GM21423 (cell line): ENCODE data around the gene LYPD6B.
A peak's percentile ranks its signal among the peaks of the same experiment; 100 is the strongest.

Experiments
- ATAC-seq: cut with Tn5 transposase; IDR thresholded peaks from one replicate; pipeline ENCODE4 v1.9.1; 2021; ENCODE audit warnings: mild to moderate bottlenecking, moderate library complexity; ENCODE audit not compliant: unreplicated experiment

LYPD6B gene

DNA sequence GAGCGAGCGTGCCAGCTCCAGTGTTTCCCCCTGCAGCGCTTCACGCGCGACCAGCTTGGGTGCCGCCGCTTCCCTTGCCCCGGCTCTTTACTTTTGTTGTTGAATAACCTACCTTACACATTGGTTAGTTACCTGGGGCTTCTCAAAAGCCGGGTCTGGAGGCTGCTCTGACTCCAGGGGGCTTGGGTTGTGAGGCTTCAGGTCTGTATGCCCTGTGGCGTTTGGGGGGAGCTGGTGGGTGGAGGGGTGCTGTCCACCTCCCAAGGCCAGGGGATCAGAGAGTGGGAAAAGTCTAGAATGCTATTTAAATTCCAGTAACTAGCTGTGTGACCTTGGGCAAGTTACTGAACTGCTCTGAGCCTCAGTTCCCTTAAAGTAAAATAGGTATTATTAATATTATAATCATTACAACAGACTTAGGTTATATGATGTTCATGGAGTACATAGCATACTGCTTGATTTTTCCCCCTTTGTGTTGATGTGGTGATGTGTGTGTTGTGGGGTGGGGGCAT is 770 bp downstream of the LYPD6B start:
- no peak for ATAC-seq

DNA sequence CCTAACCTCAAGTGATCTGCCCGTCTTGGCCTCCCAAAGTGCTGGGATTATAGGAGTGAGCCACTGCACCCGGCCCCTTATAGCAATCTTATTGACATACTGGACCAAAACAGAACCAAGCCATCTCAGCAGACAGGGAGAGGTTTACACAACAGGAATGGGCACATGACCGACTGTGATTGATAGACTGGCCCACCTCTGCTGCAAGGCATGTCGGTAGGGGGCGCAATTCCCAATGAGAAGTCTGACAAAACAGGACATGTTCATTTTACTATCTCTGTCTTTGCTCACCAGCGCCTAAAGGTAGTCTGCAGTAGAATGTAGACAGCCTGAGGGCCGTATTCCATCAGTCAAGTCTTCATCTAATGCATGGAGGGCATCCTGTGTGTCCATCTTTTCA is 2.0 kb downstream of the LYPD6B start:
- ATAC-seq: peak; percentile 38

DNA sequence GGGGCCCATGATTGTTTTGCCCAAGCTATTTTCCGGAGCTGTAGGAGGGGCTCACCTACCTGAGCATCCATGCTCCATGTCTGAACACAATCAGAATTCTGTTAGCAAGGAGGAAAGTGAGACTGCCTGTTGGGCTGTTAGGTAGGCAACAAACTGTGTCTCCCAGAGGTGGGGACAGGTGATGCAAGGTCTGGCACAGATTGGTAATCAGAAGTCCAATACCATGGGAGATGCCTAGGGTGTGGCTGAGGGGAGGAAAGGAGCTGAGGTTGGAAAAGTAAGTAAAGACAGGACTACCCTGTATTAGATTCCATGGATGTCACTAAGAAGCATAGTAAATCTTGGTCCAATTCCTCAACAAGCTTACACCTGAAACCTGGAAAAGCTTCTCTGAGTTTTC is 3.0 kb downstream of the LYPD6B start:
- ATAC-seq: no peak

GRCh38 chr2:149042881-149043280 is 4.4 kb downstream of the LYPD6B start:
- ATAC-seq: no peak

DNA sequence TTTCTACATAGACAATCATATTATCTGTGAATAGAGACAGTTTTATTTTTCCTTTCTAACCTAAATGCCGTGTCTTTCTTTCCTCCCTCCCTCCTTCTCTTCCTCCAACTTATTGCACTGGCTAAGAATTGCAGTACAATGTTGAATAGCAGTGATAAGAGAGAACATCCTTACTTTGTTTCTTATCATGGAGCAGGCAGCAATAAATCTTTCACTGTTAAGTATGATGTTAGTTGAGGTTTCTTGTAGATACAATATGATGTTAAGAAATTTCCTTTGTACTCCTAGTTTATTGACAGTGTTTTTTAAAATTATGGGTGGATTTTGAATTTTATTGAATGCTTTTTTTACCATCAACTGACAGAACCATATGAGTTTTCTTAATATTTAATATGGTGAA is 6.0 kb downstream of the LYPD6B start:
- no peak for ATAC-seq

GRCh38 chr2:149047118-149047517 is 8.6 kb downstream of the LYPD6B start:
- ATAC-seq: no peak

DNA sequence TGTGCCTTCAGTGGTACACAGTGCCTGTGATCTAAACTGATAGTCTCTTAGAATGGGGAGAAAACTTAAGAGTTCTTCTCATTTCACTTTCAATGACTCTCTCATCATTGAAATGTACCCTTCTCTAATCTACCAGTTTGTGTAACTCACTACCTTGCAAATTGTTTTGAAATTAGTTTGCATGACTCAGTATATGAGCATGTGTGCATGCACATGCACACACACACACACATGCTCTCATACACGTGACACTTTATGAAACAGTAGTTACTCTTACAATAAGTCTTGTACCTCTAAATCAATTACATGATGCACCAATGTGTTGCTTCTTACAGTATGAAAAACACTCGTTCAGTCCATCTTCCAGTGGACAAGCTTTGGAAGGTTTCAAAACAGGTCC is 10.6 kb downstream of the LYPD6B start:
- no peak for ATAC-seq

GRCh38 chr2:149050188-149050587 is 11.7 kb downstream of the LYPD6B start:
- no peak for ATAC-seq

- ATAC-seq: no peak
Observed at GRCh38 chr2:149055751-149056150, 17.3 kb downstream of the LYPD6B start.

- no peak for ATAC-seq
Observed at GRCh38 chr2:149056541-149057255, 18.2 kb downstream of the LYPD6B start.

DNA sequence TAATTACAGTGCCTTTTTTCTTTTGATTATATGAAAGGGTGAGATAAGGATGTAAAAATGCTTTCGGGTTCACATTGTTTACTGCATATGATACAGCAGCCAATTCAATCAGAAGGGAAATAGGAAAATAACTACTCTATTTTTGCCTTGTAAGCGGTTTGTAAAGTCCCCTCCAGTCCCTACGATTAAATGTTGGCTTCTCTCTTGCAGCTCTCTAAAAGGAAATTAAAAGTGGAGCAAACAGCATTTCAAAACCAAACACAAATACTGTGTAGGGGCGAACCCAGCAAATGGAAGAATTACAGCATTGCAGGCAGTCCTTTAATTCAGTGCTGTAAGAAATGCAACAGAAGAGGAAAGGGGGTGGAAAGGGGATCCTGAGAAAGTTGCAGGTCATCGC is 18.9 kb downstream of the LYPD6B start:
- no peak for ATAC-seq

GRCh38 chr2:149058936-149059335 is 20.4 kb downstream of the LYPD6B start:
- no peak for ATAC-seq

DNA sequence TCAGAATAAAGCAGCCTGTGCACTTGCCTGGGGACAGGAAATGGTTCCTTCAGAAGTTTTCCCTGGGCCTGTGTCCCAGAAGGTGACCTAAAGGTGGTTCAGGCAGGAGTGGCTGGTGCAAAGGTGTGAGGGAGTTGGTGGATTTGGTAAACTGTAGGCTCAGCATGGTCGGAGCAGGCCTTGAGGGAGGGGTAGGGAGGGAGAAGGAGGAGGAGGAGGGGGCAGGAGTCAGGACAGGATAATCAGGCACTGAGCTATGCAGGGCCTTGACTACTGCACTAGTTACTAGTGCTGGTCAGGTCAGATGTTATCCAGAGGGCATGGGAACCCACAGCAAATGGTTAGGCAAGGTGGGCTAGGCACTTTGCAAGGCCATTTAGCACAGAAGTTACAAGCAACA is 21.3 kb downstream of the LYPD6B start:
- no peak for ATAC-seq

DNA sequence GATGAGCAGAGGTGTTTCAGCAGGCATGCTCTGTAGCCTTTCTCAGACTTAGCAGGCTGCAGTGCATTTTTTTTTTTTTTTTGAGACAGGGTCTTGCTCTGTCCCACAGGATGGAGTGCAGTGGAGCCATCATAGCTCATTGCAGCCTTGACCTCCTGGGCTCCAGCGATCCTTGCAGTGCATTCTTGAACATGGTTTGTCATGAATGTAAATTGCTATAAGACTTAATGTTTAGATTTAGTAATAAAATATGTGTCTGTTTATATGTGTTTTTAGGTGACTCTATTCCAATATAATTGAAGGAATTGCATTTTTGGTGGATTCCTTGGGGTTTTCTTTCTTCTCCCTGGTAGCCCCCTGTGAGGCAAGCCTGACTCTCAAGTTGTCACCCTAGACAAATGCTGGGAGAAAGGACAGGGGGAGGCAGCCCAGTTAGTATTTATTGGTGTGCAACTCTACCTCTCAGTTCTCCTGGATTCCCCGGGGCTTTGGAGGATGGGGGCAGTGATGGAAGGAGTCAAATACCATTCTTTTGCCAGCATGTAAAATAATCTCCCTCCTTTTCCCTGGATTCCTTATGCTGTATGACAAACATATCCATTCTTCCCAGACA is 22.7 kb downstream of the LYPD6B start:
- no peak for ATAC-seq

- no peak for ATAC-seq
Observed at GRCh38 chr2:149062531-149062930, 24.0 kb downstream of the LYPD6B start.

- no peak for ATAC-seq
Observed at GRCh38 chr2:149063177-149063576, 24.7 kb downstream of the LYPD6B start.

DNA sequence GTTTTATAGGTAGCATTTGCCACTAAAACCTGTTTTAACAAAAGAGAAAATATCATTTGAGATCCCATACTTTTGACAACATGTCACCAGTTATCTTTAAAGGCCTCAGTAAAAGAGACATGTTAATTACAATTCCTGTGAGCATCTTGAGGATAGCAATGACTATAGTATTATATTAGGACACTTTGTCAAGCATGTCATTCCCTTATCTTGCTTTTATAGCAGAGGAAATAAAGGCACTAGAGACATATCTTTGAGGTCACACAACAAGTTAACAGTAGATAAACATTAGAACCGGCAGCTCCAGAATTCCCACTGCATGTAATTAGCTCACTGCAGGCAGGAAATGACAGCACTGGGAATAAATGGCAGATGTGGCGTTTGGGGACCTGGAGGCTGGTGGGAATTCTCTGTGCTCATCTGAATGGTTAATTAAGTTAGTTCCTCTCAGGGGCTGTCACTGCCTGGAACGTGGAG is 25.9 kb downstream of the LYPD6B start:
- ATAC-seq: no peak

- ATAC-seq: no peak
Observed at GRCh38 chr2:149064856-149065630, 26.5 kb downstream of the LYPD6B start.

- ATAC-seq: no peak
Observed at GRCh38 chr2:149068225-149068995, 29.9 kb downstream of the LYPD6B start.

DNA sequence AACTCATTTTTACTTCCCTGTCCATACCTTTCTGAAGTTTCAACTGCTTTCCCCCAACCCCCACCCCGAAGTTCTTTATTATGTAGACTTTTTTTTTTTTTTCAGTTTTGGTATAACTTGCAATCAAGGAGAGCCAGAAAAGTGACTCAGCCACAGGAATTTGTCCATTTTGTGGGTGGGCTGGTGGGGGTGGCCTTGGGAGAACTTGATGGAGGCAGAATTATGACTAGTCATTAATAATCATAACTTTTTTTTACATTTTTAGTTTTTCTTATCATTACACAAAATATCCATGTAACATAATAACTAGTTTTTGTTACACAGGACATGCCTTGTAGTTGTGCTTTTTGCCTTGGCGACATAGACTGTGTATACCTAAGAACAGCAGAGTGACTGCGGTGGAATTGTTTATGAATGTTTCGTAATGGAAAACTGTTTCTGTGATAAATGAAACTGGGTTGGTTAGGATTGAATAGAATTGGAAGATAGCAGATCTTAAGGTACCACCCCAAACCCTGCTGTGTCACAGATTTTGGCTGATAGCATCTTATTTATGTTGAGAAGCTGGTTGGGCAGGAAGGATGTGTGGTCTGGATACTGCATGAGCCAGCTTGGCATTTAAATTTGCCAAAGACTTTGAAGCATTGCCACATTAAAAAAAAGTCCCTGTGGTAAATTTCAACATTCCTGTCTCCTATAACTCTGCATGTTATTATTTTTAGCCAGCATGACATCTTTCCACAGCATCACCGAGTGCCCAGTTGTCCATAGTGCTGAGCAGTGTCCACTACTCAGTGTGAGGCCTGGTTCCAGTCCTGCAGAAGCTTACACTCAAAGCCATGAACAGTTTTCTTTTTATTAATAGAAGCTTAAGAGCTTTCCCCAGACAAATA is 30.7 kb downstream of the LYPD6B start:
- ATAC-seq: no peak
